GM04503 (cell line): ENCODE data around the gene ATG7.

Experiments used
- DNase-seq: peaks from one replicate; pipeline ENCODE4 v3.0.0-alpha.2; 2012; ENCODE audit warnings: low read depth

The ATG7 gene

DNA sequence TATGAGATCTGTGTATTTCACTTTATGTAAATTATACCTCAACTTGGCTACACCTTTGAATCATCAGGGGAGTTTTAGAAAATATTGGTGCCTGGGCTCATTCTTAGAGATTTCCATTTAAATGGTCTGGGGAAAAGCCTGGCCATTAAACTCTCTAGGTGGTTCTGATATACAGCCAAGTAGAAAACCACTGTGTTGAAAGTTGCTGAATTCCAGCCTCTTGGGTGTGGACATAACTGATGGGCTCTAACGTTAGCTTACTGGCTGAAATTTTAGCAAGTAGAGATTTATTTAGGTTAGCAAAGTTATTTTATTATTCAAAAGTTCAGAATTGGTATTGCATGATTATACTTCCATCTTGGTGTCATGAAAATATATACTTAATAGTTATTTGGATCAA is 84.1 kb downstream of the ATG7 start:
- DNase-seq, result no peak

DNA sequence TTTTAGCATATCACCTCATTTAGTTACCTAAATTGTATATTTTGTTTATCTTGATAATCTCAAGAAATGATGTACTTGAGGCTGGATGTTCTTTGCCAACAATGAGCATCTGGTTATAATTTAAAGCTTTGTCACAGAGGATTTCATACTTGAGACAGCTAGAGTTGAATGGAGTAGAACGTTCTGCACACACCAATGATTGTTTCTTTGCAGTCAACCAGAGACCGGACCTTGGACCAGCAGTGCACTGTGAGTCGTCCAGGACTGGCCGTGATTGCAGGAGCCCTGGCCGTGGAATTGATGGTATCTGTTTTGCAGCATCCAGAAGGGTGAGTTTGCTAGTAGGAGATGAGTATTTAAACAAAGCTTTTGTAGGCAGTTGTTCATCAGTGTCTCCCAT is 90.4 kb downstream of the ATG7 start:
- no peak for DNase-seq

DNA sequence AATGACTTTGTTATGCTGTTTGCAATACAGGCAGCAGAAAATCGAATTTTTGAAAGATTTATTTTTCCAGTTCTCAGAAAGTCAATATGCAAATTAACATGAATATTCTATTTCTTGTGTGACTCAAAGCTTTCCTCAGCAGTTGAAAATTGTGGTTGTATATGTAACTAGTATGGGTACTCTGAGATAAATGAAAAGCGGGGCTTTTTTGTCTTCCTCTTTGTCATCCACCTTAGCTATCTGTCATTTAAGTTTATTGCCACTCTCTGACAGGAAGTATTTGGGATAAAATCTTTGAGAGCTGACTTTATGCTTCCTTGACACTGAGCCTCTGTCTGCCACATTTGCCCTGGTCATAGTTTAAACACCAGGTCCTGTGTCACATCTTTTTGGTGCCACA is 91.5 kb downstream of the ATG7 start:
- no peak for DNase-seq

DNA sequence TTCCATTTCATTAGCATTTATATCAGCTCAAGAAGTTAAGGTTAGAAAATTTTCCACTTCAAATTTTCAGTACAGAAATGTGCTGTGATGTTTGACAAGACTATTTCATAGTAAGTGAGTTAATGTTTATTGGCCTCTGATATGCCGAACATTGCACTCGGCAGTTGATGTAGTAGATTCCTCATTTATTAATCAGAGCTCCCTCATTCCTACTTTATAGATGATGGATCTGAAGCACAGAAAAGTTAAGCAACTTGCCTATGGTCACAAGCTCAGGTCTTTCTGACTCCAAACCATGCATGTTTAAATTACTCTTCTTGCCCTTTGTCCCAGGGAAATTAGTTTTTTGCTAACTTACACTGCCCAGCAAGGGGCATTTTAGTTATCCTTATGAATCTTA is 92.0 kb downstream of the ATG7 start:
- DNase-seq, result no peak

DNA sequence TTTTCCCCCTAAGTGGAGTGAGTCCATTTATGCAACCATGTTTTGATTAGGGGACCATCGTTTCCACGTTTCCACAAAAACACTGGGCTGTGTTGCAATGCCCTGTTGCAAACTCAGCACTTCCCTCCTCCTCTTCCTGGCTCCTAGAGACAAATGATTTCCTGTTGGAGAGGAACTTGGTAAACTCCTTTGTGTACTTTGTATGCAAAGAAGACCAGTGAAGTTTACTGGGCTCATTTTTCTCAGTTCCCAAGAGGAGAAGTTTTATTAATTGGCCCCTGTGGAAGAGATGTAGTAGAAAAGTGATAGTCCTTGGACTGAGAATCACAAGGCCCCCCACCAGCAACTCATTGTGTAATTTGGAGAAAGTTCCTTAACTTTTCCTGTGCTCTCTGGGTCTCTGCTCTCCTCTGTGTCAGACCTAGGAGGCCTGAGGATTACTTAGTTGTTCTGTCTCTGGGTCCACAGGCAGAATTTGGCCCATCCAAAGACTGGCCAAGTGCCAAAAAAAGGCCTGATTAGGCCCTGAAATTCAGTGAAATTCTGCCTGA is 95.0 kb downstream of the ATG7 start:
- peak; percentile 57 for DNase-seq

DNA sequence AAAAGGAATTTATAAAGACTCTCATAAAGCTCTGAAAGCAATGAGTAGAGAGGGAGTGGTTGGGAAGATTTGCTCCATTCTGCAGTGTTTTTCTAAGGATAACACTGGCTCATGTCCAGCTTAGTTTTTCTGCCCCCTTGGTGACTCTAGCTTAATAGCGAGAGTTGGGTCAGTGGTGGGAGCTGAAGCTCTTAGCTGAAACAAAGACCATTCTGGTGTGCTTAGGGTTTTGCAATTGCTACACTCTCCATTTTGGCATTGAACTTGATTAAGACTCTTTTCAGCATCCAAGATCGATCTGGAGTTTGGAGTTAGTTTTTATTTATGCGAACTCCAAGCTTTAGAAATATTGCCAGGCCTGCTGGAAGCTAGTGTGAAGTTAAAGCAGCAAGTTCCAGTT is 98.0 kb downstream of the ATG7 start:
- no peak for DNase-seq

DNA sequence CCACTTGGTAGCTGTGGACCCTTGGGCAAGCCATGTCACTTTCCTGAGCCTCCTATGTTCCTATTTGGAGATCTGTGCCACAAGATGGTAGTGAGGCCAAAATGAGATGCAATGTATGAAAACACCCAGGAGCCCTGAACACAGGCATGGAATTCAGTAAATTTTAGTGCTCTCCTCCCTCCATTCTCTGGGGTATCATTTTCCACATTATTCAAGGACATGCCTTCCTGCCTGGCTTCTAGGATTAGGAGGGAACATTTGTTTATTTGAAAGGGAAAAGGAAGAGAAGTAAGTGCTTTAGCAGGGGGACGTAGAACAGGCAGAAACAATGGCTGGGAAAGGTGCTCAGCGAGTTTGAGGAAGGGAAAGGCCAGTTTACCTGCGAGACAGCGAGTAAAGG is 98.8 kb downstream of the ATG7 start:
- no peak for DNase-seq

DNA sequence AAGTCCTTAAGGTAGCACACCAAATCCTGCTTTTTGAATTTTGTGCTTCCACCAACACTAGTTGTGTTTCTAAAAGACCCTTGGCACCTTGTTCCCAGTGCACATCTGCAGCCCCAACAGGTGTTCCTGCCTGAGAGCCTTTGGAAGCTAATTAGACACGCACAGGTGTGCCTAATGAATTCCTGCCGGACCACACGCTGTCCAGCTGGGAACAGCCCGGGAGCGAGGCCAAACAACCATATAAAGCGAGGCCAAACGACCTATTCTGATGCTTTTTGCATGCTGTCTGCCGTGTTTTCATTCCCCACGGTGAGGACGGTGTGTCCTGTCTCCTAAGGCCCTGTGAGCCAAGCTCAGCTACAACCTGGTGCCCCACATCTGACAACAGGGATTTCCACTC is 99.5 kb downstream of the ATG7 start:
- DNase-seq, result no peak

DNA sequence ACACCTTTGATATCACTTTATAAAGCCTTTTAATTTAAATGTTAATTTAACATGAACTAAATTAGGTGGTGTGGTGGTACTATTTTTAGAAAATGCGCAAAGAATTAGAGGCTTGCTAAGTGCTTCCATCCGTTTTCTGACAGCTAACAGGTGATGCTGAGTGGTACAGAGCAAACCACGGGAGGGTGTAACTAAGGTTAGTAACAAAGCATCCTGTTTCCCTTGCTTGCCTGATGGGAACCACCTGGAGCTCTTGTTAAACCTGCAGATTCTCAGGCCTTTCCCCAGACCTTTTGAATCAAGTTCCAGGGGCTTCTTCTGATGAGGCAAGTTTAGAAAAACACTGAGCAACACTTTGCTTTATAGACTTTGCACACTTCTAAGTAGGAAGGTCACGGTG is 101.0 kb downstream of the ATG7 start:
- no peak for DNase-seq

DNA sequence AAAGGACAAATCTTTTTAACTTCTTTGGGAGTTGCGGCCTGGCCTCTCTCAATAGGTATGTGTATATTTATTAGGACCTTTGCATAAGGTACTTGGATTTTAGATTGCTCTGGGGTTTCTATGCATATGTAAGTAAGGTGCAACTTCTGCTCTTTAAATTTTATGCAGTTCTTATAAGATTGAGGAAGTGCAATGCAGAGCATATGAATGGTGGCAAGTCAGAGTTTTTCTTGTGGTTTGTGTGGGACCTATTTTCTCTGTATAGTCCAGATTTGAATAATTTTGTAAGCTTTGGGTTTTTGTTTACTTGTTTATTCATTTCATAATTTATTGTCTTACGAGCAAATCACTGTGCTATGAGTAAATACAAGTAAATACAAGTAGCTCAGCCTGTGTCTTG is 101.5 kb downstream of the ATG7 start:
- DNase-seq, result no peak

DNA sequence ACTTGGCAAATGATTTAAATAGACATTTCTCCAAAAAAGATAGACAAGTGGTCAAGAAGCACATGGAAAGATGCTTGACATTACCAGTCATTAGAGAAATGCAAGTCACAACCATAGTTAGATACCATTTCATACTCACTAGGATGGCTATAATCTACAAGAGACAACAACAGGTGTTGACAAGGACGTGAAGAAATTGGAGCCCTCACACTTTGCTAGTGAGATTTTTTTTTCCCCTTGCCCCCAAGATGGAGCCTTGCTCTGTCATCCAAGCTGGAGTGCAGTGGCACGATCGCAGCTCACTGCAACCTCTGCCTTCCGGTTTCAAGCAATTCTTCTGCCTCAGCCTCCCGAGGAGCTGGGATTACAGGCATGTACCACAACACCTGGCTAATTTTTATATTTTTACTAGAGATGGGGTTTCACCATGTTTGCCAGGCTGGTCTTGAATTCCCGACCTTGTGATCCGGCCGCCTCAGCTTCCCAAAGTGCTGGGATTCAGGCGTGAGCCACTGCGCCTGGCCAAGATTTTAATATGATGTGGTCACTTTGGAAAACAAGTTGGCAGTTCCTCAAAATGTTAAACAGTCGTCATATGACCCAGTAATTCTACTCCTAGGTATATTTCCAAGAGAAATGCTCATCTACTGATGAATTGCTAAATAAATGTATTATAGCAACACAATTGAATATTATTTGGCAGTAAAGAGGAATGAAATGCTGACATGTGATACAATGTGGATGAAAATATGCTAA is 103.3 kb downstream of the ATG7 start:
- DNase-seq, result no peak

DNA sequence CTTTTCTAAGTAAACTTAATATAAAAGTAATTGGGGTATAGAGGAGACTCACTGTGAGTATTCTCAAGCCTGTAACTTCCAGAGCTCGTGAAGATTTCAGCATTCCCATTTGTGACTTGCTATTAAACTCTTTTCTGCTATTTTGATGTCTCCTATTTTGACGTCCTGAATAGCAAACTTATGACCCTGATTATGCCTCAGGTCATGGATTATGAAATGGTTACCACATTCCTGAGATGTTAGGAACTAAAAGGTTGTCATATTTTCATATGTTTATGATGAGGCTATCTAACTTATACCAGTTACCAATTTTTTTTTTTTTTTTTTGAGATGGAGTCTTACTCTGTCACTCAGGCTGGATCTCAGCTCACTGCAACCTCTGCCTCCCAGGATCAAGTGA is 105.5 kb downstream of the ATG7 start:
- DNase-seq, result no peak

DNA sequence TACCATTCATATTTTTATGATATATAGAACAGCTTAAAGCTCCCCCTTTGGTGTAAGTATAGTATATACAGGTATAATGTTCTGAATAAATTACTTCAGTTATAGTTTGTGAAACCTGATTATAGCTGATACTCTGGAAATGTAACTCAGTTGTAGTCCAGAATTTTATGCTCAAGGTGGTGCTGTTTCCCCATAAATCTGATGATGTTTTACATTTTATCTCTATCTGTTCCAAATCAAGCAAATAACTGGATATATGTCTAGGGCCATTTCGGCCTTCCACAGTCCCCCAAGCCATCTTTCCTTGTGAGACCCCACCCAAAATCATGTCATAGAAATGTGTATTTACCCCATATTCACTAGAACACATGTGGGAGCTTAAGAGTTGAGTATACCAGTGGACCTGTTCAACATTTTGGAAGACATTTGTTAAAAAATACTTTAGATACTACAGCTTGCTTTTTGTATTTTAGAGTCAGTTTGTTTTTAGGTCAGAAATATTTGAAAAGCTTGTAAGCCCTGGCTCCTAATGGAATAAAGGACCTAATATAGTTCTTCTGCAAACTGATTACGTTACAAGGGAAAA is 107.1 kb downstream of the ATG7 start:
- DNase-seq, result no peak

DNA sequence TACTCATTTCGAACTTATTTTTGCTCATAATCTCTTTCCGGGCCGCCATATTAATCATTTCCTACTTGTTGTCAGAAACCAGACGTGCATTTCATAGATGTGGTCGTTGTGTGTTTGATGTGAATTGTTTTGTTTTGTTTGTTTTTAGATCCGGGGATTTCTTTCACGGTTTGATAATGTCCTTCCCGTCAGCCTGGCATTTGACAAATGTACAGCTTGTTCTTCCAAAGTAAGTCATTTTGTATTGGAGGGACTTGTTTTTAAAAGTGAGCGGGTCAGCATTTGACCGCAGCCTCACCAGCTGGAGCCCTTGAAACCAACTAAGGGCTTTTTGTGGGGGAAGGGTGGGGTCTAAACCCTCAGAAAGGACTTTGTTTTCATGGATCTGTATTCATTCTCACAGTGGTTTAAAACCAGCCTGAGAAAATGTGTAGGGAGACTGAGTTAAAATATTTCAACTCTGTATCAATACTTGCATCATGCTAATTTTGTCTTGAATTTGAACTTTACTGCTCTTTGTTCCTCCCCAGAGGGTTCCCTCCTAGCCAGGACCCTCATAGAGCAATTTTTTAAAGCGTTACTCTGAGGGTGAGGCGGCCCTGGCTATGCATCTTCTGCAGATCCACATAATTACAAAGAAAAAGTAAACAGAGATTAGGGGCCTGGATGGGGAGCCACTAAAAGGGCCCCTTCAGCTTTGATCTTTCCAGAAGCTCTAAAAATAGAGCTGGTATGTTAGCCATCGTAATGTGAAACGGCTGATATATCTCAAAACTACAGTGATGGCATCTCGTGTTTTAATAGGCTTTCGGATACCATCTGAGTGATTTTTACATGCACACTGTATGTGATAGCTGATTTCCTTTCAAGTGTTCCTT is 107.9 kb downstream of the ATG7 start:
- no peak for DNase-seq

DNA sequence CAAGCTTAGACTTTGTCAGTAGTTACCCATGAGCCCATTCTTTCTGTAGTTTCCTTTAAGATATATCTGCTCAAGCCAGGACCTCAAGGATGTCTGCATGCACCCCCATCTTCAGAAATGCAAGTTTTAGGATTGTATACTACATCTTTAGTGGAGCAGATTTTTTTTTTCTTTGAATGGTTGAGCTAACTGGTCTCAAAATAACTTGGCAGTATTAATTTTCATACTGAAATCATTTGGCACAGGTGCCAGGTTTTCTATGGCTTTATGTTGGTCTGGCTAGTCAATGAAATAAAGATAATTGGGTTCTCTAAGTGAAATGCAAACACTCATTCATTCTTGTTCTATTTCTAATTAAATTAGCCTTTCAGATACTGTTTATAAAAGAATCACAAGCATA is 108.9 kb downstream of the ATG7 start:
- DNase-seq, result no peak

DNA sequence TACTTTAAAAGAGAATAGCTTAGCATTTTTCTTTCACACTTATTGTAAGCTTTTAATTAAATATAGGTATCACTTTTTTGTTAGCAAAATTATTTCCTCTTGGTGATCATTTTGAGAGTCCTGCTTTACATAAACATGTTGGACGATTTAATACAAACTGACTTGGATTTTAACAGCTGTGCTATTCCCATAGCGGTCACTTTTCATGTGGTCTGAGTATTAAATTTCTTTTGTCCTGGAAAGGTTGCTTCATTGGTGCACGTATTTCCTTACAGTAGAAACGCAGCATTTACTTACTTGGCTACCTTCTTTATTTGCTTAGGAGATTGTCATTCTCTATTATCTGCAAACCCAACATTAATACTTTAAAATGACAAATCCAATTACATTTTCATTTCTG is 109.4 kb downstream of the ATG7 start:
- no peak for DNase-seq

DNA sequence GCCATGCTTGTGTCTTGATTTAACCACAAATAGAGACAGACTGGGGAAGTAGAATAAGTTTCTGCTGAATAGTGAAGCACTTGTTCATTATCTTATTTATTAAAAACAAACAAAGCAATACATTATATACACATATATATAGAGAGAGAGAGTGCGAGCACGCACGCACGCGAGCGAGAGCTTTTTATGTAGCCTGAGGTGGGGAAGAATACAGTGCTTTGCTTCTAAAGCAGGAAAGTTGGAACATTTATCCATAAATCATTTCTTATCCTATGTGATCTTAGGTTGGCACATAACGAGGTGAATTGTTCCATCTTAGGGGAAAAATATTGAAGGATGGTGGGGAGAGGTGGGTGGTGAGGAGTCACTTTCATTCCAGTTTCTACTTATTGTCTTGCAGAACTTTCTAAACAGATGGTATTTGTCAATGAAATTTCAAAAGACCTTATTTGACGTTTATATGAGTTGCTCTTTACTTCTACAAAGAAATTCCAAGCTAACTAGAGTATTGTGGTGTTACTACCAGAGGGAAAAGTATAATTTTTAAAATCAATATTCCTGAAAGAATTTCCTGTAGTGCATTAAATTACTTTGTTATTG is 110.0 kb downstream of the ATG7 start:
- no peak for DNase-seq

DNA sequence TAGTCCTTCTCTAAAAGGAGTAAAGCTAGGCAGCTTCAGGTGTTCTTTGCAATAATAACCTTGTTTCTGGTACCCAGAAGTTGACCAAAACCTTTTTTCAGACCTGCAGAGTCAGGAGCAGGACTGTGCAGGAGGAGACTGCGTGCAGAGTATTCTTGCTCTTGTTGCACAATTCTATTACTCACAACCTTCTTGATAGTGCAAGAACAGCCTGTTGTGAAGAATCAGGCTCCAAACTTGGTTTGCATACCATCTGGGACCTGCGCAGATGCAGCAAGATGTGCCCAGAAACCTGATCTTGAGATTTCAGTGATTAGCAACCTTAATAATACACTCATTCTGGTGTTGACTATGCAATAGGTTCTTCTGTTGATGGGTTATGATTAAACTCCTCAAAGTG is 111.9 kb downstream of the ATG7 start:
- DNase-seq, result no peak

DNA sequence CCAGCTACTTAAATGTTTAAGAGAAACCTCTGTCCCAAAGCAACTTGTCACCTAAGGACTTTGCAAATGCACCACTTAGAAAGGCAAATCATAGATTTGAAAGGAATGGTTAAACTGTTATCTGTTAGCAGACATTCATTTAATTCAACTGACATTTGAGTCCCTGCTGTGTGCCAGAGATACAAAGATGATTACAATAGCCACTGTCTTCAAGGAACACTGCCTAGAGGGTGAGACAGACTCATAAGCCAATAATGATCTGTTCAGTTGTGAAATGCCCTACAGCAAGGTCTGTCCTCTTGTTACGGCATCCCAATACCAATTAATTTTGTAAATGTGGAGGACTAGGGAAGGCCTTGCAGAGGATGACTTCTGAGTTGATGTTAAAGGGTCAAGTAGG is 113.1 kb downstream of the ATG7 start:
- DNase-seq, result no peak

DNA sequence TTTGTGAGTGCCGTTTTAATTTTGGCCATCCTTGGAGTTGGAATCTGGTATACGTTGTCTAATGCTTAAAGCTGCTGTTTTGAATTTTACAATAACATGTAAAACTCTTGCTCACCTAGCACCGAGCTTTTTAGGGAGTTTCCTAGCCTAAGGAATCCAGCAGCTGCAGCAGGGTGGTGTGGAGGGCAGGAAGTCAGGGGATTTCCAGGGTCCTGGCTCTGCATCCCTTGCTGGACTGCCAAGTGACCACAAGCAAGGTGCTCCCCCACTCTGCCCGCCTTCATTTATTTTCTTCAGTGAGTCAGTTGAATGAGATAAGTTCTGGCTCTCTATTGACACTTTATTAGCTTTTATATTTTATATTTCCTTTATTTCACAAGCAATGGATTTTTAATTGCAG is 113.7 kb downstream of the ATG7 start:
- DNase-seq, result no peak

DNA sequence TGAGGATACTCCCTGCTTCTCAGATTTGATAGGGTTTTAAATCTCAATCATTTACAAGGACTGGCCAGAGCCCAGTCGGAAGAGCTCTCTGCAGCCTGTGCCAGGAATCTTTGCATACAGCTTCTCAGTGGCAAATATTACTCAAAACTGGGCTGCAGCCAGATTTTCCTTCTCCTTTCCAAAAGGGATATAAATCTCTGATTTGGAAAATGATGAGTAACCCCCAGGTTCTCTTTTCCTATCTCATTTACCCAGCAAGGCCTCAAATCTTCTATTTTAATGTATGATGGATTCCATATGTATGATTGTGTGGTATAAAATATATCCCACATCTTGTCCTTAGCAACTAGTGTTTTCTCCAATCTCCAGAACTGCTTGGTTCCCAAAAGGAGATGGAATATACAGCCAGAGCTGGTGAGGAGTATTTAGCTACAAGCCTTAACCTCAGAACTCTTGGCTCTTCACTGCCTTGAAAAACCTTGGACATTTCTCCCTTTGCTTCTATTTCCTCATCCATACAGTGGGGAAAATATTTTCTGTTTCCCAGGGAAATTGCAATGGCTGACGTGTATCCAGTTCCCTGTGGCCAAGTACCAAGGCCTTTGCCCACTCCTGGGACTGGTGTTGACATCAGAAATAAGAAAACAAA is 114.4 kb downstream of the ATG7 start:
- DNase-seq, result no peak
